ENCODE results near the gene ST7. TPM values are rescaled to one million over a fixed set of nuclear protein-coding genes. Genes with fewer than 3 reads are reported as not detected.

Gene ST7
- total RNA-seq, 1 donor from 2014 or later: 39.3 TPM

DNA sequence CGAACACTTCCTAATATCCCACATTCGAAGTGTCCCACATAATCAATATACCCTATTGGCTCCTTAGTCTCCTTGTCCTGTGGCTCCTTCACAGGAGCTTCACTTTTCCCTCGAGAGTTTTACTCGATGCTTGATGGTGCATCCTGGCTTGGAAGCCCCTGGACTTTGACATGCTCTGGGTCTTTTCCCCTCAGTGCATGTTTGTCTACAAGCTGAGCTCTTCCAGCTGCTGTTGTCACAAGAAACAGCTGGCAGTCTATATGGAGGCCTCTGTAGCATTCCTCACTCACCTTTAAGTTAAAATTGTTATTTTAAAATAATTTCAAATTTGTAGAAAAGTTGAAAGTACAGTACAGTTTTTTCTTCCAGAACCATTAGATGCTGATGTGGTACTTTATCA is 27.1 kb downstream of the ST7 start:
- FAIRE-seq (no peak), DNase-seq (ENCODE audit: low read depth) (no peak)
- Histone ChIP-seq H3K4me2 (ENCODE audit: low read length) (no peak overlapping the region), H3K9me3 (ENCODE audit: insufficient read depth, low read depth, low read length) (no peaks in the 10 kb centered on the region), H3K36me3 (ENCODE audit: insufficient read depth, low read length) (no peaks in the 10 kb centered on the region), H4K20me1 (ENCODE audit: insufficient read depth, low read length) (peaks cover 21% of the 10 kb centered on the region), H3K27me3 (ENCODE audit: insufficient read depth, low read length) (no peaks in the 10 kb centered on the region), H3K9ac (ENCODE audit: low read length) (no peak overlapping the region), H3K79me2 (ENCODE audit: insufficient read depth, low read length) (peaks cover 30% of the 10 kb centered on the region), H3K27ac (ENCODE audit: low read depth, low read length) (no peak overlapping the region), H2AFZ (ENCODE audit: low read depth, low read length) (no peak overlapping the region), H3K4me1 (ENCODE audit: insufficient read depth, low read length) (peaks cover 8% of the 10 kb centered on the region), H3K4me3 (ENCODE audit: insufficient read depth, low read depth, low read length) (no peak overlapping the region)
- Mint-ChIP-seq H3K27ac (ENCODE audit: unreplicated experiment) (no peak overlapping the region), H3K27me3 (ENCODE audit: low read depth, unreplicated experiment) (no peaks in the 10 kb centered on the region), H3K36me3 (ENCODE audit: low read depth, unreplicated experiment) (peaks cover 4% of the 10 kb centered on the region), H3K4me3 (ENCODE audit: unreplicated experiment) (no peak overlapping the region), H3K4me1 (ENCODE audit: low read depth, unreplicated experiment) (peaks cover 34% of the 10 kb centered on the region), H3K9me3 (ENCODE audit: unreplicated experiment) (no peaks in the 10 kb centered on the region)
- no peak for TF ChIP-seq EZH2 (IDR thresholded peaks at IDR 0.05; ENCODE audit: insufficient read depth, low read length)
- TF ChIP-seq, protein P1, sequence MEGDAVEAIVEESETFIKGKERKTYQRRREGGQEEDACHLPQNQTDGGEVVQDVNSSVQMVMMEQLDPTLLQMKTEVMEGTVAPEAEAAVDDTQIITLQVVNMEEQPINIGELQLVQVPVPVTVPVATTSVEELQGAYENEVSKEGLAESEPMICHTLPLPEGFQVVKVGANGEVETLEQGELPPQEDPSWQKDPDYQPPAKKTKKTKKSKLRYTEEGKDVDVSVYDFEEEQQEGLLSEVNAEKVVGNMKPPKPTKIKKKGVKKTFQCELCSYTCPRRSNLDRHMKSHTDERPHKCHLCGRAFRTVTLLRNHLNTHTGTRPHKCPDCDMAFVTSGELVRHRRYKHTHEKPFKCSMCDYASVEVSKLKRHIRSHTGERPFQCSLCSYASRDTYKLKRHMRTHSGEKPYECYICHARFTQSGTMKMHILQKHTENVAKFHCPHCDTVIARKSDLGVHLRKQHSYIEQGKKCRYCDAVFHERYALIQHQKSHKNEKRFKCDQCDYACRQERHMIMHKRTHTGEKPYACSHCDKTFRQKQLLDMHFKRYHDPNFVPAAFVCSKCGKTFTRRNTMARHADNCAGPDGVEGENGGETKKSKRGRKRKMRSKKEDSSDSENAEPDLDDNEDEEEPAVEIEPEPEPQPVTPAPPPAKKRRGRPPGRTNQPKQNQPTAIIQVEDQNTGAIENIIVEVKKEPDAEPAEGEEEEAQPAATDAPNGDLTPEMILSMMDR (IDR thresholded peaks at IDR 0.05; ENCODE audit: insufficient read depth, low read depth, low read length): no peak

- Histone ChIP-seq H3K9ac (ENCODE audit: low read length) (no peak overlapping the region), H4K20me1 (ENCODE audit: insufficient read depth, low read length) (peaks cover 26% of the 10 kb centered on the region), H3K4me3 (ENCODE audit: insufficient read depth, low read depth, low read length) (no peak overlapping the region), H3K27ac (ENCODE audit: low read depth, low read length) (no peak overlapping the region), H3K79me2 (ENCODE audit: insufficient read depth, low read length) (peaks cover 38% of the 10 kb centered on the region), H3K4me1 (ENCODE audit: insufficient read depth, low read length) (peaks cover 7% of the 10 kb centered on the region), H3K4me2 (ENCODE audit: low read length) (no peak overlapping the region), H3K27me3 (ENCODE audit: insufficient read depth, low read length) (no peaks in the 10 kb centered on the region), H3K36me3 (ENCODE audit: insufficient read depth, low read length) (no peaks in the 10 kb centered on the region), H3K9me3 (ENCODE audit: insufficient read depth, low read depth, low read length) (no peaks in the 10 kb centered on the region), H2AFZ (ENCODE audit: low read depth, low read length) (no peak overlapping the region)
- Mint-ChIP-seq H3K27ac (ENCODE audit: unreplicated experiment) (no peak overlapping the region), H3K4me3 (ENCODE audit: unreplicated experiment) (no peak overlapping the region), H3K36me3 (ENCODE audit: low read depth, unreplicated experiment) (peaks cover 1% of the 10 kb centered on the region), H3K27me3 (ENCODE audit: low read depth, unreplicated experiment) (no peaks in the 10 kb centered on the region), H3K4me1 (ENCODE audit: low read depth, unreplicated experiment) (peaks cover 41% of the 10 kb centered on the region), H3K9me3 (ENCODE audit: unreplicated experiment) (no peaks in the 10 kb centered on the region)
- no peak for FAIRE-seq
- no peak for DNase-seq (ENCODE audit: low read depth)
- TF ChIP-seq, protein P1 (IDR thresholded peaks at IDR 0.05; ENCODE audit: insufficient read depth, low read depth, low read length): no peak
- TF ChIP-seq EZH2 (IDR thresholded peaks at IDR 0.05; ENCODE audit: insufficient read depth, low read length): no peak
Observed at GRCh38 chr7:116981939-116982338, 28.6 kb downstream of the ST7 start.

- Mint-ChIP-seq H3K27me3 (ENCODE audit: low read depth, unreplicated experiment) (no peaks in the 10 kb centered on the region), H3K4me1 (ENCODE audit: low read depth, unreplicated experiment) (peaks cover 26% of the 10 kb centered on the region), H3K27ac (ENCODE audit: unreplicated experiment) (no peak overlapping the region), H3K9me3 (ENCODE audit: unreplicated experiment) (no peaks in the 10 kb centered on the region), H3K4me3 (ENCODE audit: unreplicated experiment) (no peak overlapping the region), H3K36me3 (ENCODE audit: low read depth, unreplicated experiment) (no peaks in the 10 kb centered on the region)
- Histone ChIP-seq H3K4me2 (ENCODE audit: low read length) (no peak overlapping the region), H3K27ac (ENCODE audit: low read depth, low read length) (no peak overlapping the region), H4K20me1 (ENCODE audit: insufficient read depth, low read length) (peaks cover 18% of the 10 kb centered on the region), H3K36me3 (ENCODE audit: insufficient read depth, low read length) (no peaks in the 10 kb centered on the region), H3K27me3 (ENCODE audit: insufficient read depth, low read length) (no peaks in the 10 kb centered on the region), H3K9me3 (ENCODE audit: insufficient read depth, low read depth, low read length) (no peaks in the 10 kb centered on the region), H3K79me2 (ENCODE audit: insufficient read depth, low read length) (peaks cover 41% of the 10 kb centered on the region), H2AFZ (ENCODE audit: low read depth, low read length) (no peak overlapping the region), H3K4me3 (ENCODE audit: insufficient read depth, low read depth, low read length) (no peak overlapping the region), H3K4me1 (ENCODE audit: insufficient read depth, low read length) (no peaks in the 10 kb centered on the region), H3K9ac (ENCODE audit: low read length) (no peak overlapping the region)
- DNase-seq (ENCODE audit: low read depth) (no peak), FAIRE-seq (no peak)
- TF ChIP-seq, protein P1 (IDR thresholded peaks at IDR 0.05; ENCODE audit: insufficient read depth, low read depth, low read length): no peak
- TF ChIP-seq EZH2 (IDR thresholded peaks at IDR 0.05; ENCODE audit: insufficient read depth, low read length): no peak
Observed at GRCh38 chr7:116984511-116984910, 31.2 kb downstream of the ST7 start.
